HuH-7.5 (cell line): ENCODE data around the gene NKAPL.
"Not testable (repeated sequence)": the region's sequence is repeated elsewhere in the genome, so short reads cannot be mapped to it uniquely, and the experiment has no call there.

Source experiments
- DNase-seq: peaks from one replicate; pipeline ENCODE4 v3.0.0; 2011; ENCODE audit warnings: low spot score

The NKAPL gene

DNA sequence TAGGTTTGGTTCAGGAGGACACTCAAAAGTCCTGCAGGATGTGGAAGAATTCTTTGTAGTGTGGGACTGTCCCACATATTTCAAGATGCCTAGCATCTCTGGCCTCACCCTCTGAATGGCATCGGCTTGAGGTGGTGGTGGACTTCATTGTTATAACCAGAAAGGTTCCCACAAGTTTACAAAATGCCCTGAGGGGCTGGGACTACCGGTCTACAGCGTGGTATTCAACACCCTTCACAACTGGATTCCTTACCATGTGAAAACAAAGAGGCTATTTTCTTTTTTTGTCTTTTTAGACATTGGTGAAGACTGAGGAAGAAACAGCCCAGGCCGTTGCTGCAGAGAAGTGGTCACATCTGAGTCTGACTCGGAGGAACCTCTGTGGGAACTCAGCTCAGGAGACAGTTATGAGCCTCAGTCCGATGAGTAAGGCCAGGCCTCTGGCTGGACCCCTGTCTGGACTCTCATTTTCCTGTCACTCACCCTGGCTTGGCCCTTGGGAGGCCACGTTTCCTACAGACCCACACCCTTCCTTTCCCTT is 37.5 kb downstream of the NKAPL start:
- no peak for DNase-seq

DNA sequence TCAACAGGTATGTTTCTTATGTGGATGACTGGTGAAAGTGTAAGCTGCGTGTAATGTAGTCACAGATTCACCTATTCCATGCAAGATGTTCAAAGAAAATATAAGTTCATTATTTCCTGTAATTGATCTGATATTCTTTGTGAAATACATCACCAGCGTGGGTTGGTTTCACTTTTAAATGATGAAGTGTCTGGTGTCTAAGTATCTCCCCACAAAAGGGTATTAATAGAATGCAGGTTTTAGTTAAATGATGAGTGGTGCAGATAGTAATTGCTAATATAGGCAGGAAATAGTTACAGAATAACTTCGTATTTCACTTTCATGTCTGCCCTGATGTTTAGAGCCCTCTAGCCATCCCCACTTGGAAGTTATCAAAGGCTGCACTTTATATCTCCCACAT is 44.5 kb downstream of the NKAPL start:
- DNase-seq, result no peak

DNA sequence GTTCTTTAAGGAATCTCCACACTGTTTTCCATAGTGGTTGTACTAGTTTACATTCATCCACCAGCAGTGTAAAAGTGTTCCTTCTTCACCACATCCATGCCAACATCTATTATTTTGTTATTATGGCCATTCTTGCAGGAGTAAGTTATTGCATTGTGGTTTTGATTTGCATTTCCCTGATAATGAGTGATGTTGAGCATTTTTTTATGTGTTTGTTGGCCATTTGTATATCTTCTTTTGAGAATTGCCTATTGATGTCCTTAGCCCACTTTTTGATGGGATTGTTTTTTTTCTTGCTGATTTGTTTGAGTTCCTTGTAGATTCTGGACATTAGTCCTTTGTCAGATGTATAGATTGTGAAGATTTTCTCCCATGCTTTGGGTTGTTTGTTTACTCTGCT is 47.3 kb downstream of the NKAPL start:
- not testable (repeated sequence) for DNase-seq
